ENCODE measurements around the gene SAA2. TPM values are rescaled to one million over a fixed set of nuclear protein-coding genes. Genes with fewer than 3 reads are reported as not detected.

Gene SAA2
- polyA plus RNA-seq, 1 donor (not counting 4 experiments of a cell fraction or from before 2014, with no cell fraction given) = 1.2 TPM

GRCh38 chr11:18229501-18229900 lies 19.0 kb downstream of the SAA2 start:
- Histone ChIP-seq H3K4me1 (ENCODE audit: control insufficient read depth, extremely low read depth, insufficient read depth, low read length) (no peaks in the 10 kb centered on the region), H3K4me3 (ENCODE audit: control insufficient read depth in 2 of 3, extremely low read depth in 1 of 3, insufficient read depth in 2 of 3, low read depth in 1 of 3, low read length in 3 of 3) (no peak overlapping the region), H3K36me3 (ENCODE audit: control insufficient read depth in 2 of 2, extremely low read depth in 1 of 2, insufficient read depth in 2 of 2, low read length in 2 of 2) (no peaks in the 10 kb centered on the region), H3K27ac (ENCODE audit: control insufficient read depth, insufficient read depth, low read length) (no peak overlapping the region), H3K9me1 (ENCODE audit: control insufficient read depth, extremely low read depth, insufficient read depth, low read length) (no peaks in the 10 kb centered on the region), H4K20me1 (ENCODE audit: control insufficient read depth, extremely low read depth, insufficient read depth, low read length) (no peaks in the 10 kb centered on the region), H3K4me2 (ENCODE audit: control insufficient read depth, extremely low read depth, insufficient read depth, low read depth, low read length) (no peak overlapping the region), H3K9me3 (ENCODE audit: control insufficient read depth, low read depth, low read length) (no peaks in the 10 kb centered on the region), H3K27me3 (ENCODE audit: control insufficient read depth, extremely low read depth, insufficient read depth, low read length) (no peaks in the 10 kb centered on the region), H3K9ac (ENCODE audit: control insufficient read depth, extremely low read depth, insufficient read depth, low read length) (no peak overlapping the region), H2AFZ (ENCODE audit: control insufficient read depth, low read length) (no peak overlapping the region), H3K79me2 (ENCODE audit: control insufficient read depth, insufficient read depth, low read length) (no peaks in the 10 kb centered on the region)
- TF ChIP-seq EZH2 (IDR thresholded peaks at IDR 0.05; ENCODE audit: low read length) (no peak), CTCF (optimal IDR thresholded peaks at IDR 0.05 in 1 of 3, IDR thresholded peaks at IDR 0.05 in 1 of 3, conservative IDR thresholded peaks at IDR 0.05 in 1 of 3; ENCODE audit: extremely low read depth in 1 of 3, insufficient read depth in 2 of 3, low read length in 3 of 3) (no peak)
- DNase-seq (ENCODE audit: low read depth, low spot score) (no peak), FAIRE-seq (no peak)
- dilution Hi-C loops (cut with MboI; ENCODE audit: extremely low pct_ligation_motif_present, low sequenced_read_pairs) = no loop called here

- no peaks in the 10 kb centered on the region for H3K9me1 ChIP-seq (ENCODE audit: control insufficient read depth, extremely low read depth, insufficient read depth, low read length)
- no peak overlapping the region for H3K4me3 ChIP-seq (ENCODE audit: control insufficient read depth in 2 of 3, extremely low read depth in 1 of 3, insufficient read depth in 2 of 3, low read depth in 1 of 3, low read length in 3 of 3)
- no peak overlapping the region for H3K9ac ChIP-seq (ENCODE audit: control insufficient read depth, extremely low read depth, insufficient read depth, low read length)
- FAIRE-seq = no peak
- peaks cover 2% of the 10 kb centered on the region for H3K27me3 ChIP-seq (ENCODE audit: control insufficient read depth, extremely low read depth, insufficient read depth, low read length)
- H3K4me2 ChIP-seq (ENCODE audit: control insufficient read depth, extremely low read depth, insufficient read depth, low read depth, low read length) = no peak overlapping the region
- H4K20me1 ChIP-seq (ENCODE audit: control insufficient read depth, extremely low read depth, insufficient read depth, low read length) = no peaks in the 10 kb centered on the region
- H3K4me1 ChIP-seq (ENCODE audit: control insufficient read depth, extremely low read depth, insufficient read depth, low read length) = no peaks in the 10 kb centered on the region
- no peak overlapping the region for H3K27ac ChIP-seq (ENCODE audit: control insufficient read depth, insufficient read depth, low read length)
- DNase-seq (ENCODE audit: low read depth, low spot score) = no peak
- no peaks in the 10 kb centered on the region for H3K9me3 ChIP-seq (ENCODE audit: control insufficient read depth, low read depth, low read length)
- H3K79me2 ChIP-seq (ENCODE audit: control insufficient read depth, insufficient read depth, low read length) = no peaks in the 10 kb centered on the region
- H2AFZ ChIP-seq (ENCODE audit: control insufficient read depth, low read length) = no peak overlapping the region
- no peak for TF ChIP-seq CTCF (optimal IDR thresholded peaks at IDR 0.05 in 1 of 3, IDR thresholded peaks at IDR 0.05 in 1 of 3, conservative IDR thresholded peaks at IDR 0.05 in 1 of 3; ENCODE audit: extremely low read depth in 1 of 3, insufficient read depth in 2 of 3, low read length in 3 of 3)
- no peak for TF ChIP-seq EZH2 (IDR thresholded peaks at IDR 0.05; ENCODE audit: low read length)
- dilution Hi-C loops (cut with MboI; ENCODE audit: extremely low pct_ligation_motif_present, low sequenced_read_pairs) = no loop called here
- H3K36me3 ChIP-seq (ENCODE audit: control insufficient read depth in 2 of 2, extremely low read depth in 1 of 2, insufficient read depth in 2 of 2, low read length in 2 of 2) = no peaks in the 10 kb centered on the region
These were observed 22.6 kb downstream of the SAA2 start for GRCh38 chr11:18225913-18226312.
